GM18909 (cell line): Measurements from ENCODE around the gene PHF13.
"Not testable (repeated sequence)": the region's sequence is repeated elsewhere in the genome, so short reads cannot be mapped to it uniquely, and the experiment has no call there.

Experiments used
- ATAC-seq: cut with Tn5 transposase; IDR thresholded peaks from one replicate; pipeline ENCODE4 v1.9.1; 2021; ENCODE audit warnings: mild to moderate bottlenecking; ENCODE audit not compliant: unreplicated experiment, poor library complexity

The PHF13 gene

DNA sequence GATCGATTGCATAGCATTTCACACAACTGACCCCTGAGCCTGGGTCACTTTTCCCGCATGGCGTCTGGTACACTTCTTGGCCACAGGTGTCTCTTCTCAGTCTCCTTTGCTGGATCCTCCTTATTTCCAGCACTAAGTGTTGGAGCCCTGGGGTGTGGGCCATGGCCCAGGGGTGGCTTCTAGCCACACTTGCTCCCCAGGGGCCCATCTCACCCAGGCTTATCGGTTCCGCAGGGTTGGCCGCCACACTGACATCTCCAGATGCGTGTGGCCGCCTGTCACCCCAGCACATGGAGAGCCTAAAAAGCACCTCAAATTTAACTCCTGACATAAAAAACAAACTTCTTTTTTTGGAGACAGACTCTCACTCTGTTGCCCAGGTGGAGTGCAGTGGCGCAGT, 13.5 kb downstream of the PHF13 start:
- no peak for ATAC-seq

DNA sequence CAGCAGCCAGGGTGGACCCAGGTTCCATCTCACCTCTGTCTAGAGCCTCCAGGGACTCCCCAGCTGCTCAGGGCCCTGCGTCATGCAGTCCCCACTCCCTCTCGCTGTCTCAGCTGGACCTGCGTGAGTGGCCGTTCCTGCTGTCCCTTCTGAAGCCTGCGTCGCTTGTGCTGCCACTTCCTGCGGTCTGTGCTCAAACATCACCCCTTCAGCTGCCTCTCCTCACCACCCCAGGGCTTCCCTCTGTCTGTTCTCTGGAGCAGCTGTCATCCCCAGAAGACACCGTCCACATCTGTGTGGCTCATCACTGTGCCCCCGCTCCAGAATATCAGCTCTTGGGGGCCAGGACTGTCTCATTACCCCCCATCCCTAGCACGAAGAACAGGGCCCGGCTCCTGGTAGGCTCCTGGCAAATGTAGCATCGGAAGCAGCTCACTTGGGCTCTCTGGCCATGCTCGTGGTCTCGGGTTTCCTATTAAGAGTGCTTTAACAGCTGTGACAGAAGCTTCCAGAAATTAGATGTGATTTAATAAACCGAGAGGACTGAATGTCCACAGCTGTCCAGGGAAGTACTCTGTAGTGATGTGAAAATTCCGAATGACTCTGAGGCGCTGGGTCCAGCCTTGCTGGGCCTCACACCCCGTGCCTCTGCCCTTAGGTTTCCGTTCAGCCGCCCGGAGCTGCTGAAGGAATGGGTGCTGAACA, 14.5 kb downstream of the PHF13 start:
- no peak for ATAC-seq

DNA sequence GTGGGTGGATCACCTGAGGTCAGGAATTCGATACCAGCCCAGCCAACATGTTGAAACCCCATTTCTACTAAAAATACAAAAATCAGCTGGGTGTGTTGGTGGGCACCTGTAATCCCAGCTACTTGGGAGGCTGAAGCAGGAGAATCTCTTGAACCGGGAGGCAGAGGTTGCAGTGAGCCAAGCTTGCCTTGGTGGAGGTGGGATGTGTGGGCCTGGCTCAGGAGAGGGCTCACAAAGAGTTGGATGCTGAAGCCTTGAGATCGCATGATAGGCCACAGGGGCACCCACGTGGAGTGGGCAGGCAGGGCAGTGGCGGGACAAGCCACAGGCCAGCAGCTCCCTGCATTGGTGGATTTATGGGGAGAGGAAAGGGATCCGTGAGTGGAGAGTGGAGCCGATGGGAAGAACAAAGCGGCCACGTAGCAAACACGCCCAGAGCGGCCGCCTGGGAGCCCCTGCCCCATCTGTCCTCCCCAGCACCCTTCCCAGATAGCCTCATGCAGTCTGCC, 15.5 kb downstream of the PHF13 start:
- ATAC-seq = no peak

DNA sequence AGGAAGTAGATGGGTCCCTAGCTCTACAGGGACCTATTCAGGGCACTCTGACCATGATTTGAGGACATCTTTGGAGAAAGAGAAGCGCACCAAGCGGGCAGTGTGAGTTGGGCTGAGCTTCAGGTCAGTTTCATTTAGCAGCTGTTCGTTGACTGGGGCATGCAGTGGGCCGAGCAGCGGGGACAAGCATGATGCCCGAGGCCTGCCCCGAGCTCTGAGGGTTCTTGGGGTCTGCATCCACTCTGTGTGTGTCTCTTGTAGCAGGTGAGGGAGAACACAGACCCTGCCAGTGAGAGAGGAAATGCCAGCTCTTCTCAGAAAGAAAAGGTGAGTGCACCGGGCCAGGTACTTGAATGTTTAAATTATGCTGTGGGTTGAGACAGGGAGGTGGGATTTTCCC, 16.5 kb downstream of the PHF13 start:
- no peak for ATAC-seq

DNA sequence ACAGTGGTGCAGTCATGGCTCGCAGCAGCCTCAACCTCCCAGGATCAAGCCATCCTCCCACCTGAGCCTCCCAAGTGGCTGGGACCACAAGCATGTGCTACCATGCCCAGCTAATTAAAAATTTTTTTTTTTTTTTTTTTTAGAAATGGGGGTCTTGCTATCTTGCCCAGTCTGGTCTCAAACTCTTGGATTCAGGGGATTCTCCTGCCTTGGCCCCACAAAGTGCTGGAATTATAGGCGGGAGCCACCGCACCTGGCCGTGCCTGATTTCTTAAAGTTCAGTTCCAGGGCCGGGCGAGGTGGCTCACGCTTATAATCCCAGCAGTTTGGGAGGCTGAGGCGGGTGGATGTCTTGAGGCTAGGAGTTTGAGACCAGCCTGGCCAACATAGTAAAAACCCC, 17.5 kb downstream of the PHF13 start:
- ATAC-seq = no peak

DNA sequence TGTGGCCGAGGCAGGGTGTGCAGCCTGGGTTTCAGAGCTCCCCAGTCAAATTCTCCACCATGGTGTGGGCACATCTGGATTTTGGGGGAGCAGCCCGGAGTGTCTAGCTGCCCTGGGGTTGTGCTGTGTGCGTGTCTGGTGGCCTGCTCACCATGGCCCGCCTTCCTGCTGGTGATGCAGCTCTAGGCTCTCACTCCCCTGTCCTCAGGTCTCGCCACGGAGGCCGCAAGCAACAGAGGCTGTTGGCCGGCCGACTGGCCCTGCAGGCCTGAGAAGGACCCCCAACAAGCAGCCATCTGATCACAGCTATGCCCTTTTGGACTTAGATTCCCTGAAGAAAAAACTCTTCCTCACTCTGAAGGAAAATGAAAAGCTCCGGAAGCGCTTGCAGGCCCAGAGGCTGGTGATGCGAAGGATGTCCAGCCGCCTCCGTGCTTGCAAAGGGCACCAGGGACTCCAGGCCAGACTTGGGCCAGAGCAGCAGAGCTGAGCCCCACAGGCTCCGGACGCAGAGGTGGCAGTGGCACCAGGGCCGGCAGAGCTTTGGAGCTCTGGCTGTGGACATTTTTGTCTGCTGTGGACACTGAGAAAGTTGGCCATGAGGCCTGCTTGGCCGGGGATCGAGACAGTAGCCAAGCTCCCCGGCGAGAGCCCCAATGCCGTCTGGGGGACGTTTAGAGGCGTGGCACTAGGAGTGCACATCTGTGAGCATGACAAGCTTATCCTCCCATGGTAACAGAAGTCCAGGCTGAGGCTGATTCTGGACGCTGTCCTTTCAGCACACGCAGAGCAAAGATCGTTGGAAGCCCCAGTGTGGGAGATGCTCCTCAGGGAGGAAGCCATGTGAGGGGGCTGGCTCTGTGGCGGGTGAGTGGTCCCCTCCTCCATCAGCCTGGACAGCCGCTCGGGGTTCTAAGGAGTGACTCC, 19.3 kb downstream of the PHF13 start:
- no peak for ATAC-seq

DNA sequence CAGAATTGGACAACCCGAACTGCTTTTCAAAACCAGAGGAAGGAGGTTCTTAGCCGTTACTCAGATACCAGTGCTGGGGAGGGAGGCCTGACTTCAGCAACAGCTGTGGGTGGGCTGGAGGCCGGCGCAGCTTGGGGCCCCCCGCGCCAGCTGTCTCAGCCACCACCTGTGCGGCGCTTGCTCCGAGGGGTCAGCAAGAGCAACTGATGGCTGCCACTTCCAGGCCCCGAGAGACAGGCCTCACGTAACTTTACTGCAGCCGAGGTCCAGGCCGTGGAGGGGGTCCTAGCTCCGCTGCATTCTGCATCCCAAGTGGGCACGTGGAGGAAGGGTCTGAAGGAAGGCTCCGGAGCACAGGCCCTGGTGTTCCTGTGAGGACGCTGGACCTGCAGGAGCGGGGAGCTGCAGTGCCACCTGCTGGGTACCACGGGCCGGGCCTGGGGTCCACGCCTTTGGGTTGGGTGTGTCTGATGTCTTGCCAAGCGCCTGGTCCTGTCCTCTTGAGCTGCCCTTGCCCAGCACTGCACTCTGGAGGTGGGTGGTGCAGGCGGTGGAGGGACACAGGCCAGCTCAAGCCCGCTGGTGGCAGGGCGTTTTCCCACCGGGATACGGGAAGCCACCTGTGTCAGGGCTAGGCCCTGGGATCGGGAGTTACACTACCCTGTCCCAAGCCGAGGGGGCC, 21.0 kb downstream of the PHF13 start:
- ATAC-seq = no peak

DNA sequence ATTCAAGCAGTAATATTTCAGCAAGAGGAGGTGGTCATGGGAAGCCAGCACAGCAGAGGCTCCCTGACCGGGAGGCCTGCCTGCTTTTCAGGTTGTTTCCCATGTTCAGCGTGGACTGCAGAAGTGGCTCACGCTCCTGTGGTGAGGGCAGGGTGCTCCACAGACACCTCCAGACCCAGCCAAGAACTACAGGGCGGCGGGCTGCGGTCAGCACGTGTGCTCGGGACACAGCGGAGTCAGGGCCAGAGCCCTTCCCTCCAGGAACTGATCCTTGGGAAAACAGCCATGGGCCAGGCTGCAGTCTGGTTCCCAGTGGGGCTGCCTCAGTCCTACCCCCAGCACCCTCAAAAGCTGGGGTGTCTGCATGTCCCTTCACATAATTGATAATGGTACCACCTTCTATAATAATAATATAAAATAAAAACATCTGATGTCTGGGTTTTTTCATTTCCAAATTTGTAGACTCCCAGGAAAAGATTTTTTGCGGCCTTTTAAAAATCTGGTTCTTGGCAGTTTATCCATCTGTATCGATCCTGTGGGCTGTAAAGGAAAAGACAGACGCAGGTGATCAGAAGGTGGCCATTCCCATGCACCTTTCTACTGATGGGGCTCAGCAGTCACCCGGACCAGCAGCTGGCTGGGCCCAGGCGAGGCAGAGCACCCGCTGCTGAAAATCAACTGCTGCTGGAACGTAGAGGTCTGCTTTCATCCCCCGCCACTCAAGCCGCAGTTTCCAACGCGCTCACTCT, 21.8 kb downstream of the PHF13 start:
- no peak for ATAC-seq

DNA sequence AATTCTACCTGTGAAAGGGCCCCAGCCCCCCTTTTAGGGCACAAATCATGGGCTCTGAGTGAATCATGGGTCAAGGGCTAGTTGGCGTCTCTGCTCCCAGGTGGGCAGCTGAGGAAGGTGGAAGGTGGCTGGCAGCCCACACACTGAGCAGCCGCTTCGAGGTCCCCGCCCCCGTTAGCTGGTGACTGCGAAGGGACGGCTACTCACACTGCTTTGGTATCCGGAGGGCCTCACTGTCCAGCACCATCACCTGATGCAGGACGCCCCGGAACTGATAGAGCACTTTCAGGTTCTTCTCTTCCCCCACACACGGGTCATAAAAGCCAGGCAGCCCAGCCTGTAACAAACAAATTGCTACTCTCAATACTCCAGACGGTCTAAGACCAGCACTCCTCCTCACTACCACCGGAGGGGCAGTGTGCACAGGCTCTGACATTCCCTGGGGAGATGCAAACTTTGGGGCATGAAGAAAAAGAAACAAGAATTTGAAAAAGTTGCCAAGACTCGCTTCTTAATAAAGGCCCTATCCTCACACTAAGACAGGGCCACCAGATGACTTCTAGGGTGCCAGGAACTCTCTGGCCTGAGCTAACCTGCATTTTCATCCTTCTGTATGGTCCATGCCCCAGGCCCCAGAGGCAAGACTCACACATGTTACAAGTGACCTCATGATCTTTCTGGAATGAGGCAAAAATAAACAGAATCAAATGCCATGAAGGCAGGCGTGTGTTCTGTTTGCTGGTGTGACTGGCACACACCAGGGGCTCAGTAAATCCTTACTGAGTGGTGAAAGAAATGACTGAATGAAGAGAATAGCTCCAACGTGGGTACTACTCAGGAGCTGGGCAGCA, 22.6 kb downstream of the PHF13 start:
- no peak for ATAC-seq

DNA sequence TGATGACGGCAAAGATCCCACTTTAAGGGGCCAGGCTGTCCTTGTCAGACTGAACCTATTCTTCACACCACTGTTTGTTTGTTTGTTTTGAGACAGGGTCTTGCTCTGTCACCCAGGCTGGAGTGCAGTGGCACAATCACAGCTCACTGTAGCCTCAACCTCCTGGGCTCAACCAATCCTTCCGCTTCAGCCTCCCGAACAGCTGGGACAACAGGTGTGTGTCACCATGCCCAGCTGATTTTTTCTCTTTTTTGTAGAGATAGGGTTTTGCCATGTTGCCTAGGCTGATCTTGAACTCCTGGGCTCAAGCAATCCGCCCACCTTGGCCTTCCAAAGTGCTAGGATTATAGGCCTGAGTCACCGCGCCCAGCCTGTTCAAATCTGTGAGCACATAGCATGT, 23.2 kb downstream of the PHF13 start:
- ATAC-seq = not testable (repeated sequence)

DNA sequence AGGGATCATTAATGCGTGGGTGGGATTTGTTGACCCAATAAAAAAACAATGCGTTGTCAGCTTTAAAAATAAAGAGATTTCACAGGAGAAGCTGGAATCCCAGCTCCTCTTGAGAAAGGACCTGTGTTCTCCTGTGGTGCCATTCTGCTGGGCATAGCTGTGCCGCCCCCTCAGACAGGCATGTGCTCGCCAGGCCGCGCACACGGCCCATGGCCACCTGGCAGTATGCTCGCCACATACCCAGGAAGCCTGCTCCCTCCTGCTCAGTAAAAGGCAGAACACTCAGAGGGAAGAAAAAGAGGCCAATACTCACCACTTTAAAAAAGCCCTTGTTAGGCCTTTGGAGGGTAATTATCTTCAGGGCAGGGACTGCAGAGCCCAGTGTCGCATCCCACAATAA, 24.2 kb downstream of the PHF13 start:
- ATAC-seq = no peak

DNA sequence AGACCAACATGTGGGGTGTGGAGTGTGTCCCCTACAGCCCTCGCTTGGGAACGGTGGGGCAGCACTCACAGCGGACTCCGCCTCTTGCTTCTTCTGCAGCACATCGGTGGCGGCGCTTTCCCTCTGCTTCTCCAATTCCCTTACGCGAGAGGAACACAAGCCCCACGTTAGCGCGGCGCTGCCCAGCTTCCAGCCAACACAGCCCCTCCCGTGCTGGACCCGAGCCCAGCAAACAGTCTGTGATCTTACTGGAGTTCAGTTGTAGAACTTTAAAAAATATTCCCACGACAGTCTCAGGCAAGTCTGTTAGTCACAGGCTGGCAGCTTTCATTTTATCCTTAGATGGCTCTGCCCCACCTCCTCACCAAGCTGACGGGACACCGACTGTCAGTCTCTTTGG, 24.7 kb downstream of the PHF13 start:
- no peak for ATAC-seq

DNA sequence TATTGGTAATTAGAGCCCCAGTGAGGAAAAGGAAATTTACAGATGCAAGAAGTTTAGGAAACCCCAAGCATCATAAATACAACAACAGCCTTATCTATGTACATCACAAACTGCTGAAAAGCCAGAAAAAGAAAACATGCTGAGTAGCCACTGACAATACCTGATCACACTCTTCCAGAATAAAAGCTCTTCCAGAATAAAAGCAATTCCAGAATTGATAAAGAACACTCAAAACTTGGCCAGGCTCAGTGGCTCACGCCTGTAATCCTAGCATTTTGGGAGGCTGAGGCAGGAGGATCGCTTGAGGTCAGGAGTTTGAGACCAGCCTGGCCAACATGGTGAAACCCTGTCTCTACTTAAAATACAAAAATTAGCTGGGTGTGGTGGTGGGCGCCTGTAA, 27.3 kb downstream of the PHF13 start:
- not testable (repeated sequence) for ATAC-seq

DNA sequence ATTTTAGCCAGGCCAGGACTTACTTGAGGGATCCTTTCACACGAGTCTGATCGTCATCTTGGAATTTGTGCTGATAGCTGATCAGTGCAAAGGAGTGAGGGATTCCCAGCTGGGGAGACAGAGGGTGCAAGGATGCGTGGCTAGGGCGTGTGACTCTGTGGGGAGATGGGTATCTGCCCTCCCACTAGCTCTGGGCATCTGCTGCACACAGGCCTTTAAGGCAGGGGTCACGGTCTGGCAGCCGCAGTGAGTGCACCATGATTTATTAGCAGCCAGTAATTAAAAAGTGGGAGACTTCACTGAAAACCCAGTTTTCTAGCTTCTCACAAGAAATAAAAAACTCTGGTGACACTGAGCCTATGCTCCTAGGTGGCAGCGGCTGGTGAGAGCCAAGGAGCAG, 31.5 kb downstream of the PHF13 start:
- ATAC-seq = no peak

DNA sequence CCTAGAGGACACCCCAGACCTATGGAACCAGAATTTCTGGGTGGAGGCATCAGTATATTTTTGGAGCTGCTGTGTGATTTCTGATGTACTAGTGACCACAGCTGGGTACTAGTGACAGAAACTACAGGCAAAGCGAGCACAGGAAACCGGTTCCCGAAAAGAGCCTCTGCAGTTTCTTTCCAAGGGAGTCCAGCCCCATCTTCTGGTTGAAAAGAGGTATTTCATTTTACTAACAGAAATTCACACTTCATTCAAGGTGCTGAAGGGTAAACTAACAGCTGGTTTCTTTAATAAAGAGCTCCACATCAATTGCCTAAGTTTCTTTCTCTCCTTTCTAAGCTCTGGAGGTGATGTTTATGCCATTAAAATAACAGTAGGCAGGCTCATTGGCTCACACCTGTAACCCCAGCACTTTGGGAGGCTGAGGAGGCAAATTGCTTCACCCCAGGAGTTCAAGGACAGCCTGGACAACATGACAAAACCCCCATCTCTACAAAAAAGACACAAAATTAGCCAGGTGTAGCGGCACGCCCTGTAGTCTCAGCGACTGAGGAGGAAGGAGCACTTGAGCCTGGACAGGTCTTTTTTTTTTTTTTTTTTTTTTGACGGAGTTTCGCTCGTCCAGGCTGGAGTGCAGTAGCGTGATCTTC, 33.1 kb downstream of the PHF13 start:
- no peak for ATAC-seq

DNA sequence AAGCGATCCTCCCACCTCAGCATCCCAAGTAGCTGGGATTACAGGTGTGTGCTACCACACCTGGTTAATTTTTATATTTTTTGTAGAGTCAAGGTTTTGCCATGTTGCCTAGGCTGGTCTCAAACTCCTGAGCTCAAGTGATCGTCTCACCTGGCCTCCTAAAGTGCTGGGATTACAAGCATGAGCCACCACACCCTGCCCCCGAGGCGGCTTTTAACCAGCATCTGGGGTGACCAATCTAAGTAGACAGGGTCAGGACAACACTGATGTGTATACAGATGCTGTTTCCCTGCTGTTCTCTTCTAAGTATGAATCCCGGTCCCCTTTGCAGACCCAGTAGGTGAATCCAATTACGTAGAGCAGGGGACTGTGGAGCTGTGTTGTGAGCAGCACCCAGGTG, 35.0 kb downstream of the PHF13 start:
- ATAC-seq = no peak

DNA sequence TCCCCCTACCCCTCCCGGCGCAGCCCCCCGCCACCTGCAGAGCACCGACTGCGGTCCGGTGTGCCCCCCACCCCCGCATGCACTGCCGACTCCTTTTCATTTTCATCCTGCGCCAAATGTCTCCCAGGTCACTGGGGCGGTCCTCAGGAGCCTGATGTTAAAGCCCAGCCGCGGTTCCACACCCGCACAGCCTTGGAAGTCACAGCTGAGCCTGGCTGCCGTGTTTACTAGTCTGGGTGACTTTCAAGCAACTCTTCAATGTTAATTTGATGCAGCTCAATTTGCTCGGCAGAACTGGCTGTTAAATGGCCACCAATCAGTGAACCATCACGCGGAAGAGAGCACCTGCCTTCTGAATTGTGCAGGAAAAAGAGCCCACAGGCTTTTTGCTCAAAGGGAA, 38.4 kb downstream of the PHF13 start:
- no peak for ATAC-seq

DNA sequence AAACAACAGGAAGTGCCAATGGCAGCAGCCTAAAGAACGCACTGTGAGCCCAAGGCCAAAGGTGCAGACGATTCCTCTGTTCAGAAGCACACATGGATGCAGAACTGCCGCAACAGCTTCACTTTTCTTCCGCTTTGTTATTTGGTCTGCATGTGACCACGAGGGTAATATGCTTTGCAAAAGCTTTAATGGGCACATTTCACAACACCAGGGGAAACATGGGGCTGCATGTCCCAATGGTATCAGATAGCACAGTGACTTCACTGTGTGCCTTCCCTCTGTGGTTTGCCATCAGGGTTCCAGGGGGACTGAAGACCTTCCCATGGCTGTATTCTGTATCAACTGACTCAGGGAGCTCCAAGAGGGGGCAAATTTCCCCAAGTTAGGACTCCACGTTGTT, 39.5 kb downstream of the PHF13 start:
- no peak for ATAC-seq
